Keratinocyte (primary cell): Measurements from ENCODE around the gene VIPR2. TPM values are rescaled to one million over a fixed set of nuclear protein-coding genes. Genes with fewer than 3 reads are reported as not detected.

Experiments used
- DNase-seq: peaks from one replicate; pipeline ENCODE4 v3.0.0-alpha.2; 2011; ENCODE audit warnings: low read depth, missing footprints, low spot score
- FAIRE-seq: peaks from 2 replicates; lab custom pipeline; 2011; peaks lifted over from hg19 to GRCh38; lab: Jason Lieb, UNC
- H2AFZ ChIP-seq: 2 replicates; pipeline ENCODE4 v1.6.0; 2012; ENCODE audit warnings: low read length, control low read depth, inconsistent platforms; ENCODE audit not compliant: control insufficient read depth
- H3K27ac ChIP-seq: 2 replicates; pipeline ENCODE4 v1.5.1; 2011; ENCODE audit warnings: low read length; ENCODE audit not compliant: control insufficient read depth, insufficient read depth
- H3K27me3 ChIP-seq: 3 replicates; pipeline ENCODE4 v1.6.0; 2011; ENCODE audit warnings: low read length; ENCODE audit not compliant: control insufficient read depth, insufficient read depth; ENCODE audit errors: extremely low read depth
- H3K36me3 ChIP-seq, 2 experiments: 2 replicates in 1 of 2; 3 replicates in 1 of 2; pipeline ENCODE4 v1.5.1; 2011; ENCODE audit warnings: low read length in 2 of 2, mild to moderate bottlenecking in 1 of 2; ENCODE audit not compliant: control insufficient read depth in 2 of 2, insufficient read depth in 2 of 2; ENCODE audit errors: extremely low read depth in 1 of 2
- H3K4me1 ChIP-seq: 3 replicates; pipeline ENCODE4 v1.5.1; 2011; ENCODE audit warnings: low read length; ENCODE audit not compliant: control insufficient read depth, insufficient read depth; ENCODE audit errors: extremely low read depth
- H3K4me2 ChIP-seq: 3 replicates; pipeline ENCODE4 v1.6.0; 2011; ENCODE audit warnings: low read depth, low read length; ENCODE audit not compliant: control insufficient read depth, insufficient read depth; ENCODE audit errors: extremely low read depth
- H3K4me3 ChIP-seq, 3 experiments: fragments of 200-600 bp in 1 of 3; sonication (generic) in 1 of 3; 2 replicates in 2 of 3; 3 replicates in 1 of 3; pipeline ENCODE4 v1.5.1; 2011 to 2016; ENCODE audit warnings: low read length in 3 of 3, mild to moderate bottlenecking in 3 of 3, control low read depth in 2 of 3, inconsistent platforms in 1 of 3, low read depth in 1 of 3, mixed read lengths in 1 of 3, mixed run types in 1 of 3, moderate library complexity in 1 of 3; ENCODE audit not compliant: control insufficient read depth in 2 of 3, insufficient read depth in 2 of 3; ENCODE audit errors: extremely low read depth in 1 of 3
- H3K79me2 ChIP-seq: 2 replicates; pipeline ENCODE4 v1.6.0; 2012; ENCODE audit warnings: low read length; ENCODE audit not compliant: control insufficient read depth, insufficient read depth
- H3K9ac ChIP-seq: 3 replicates; pipeline ENCODE4 v1.6.0; 2011; ENCODE audit warnings: low read length; ENCODE audit not compliant: control insufficient read depth, insufficient read depth; ENCODE audit errors: extremely low read depth
- H3K9me1 ChIP-seq: 3 replicates; pipeline ENCODE4 v1.6.0; 2011; ENCODE audit warnings: low read length; ENCODE audit not compliant: control insufficient read depth, insufficient read depth; ENCODE audit errors: extremely low read depth
- H3K9me3 ChIP-seq: 2 replicates; pipeline ENCODE4 v1.5.1; 2012; ENCODE audit warnings: low read depth, low read length; ENCODE audit not compliant: control insufficient read depth
- H4K20me1 ChIP-seq: 3 replicates; pipeline ENCODE4 v1.6.0; 2011; ENCODE audit warnings: low read length; ENCODE audit not compliant: control insufficient read depth, insufficient read depth; ENCODE audit errors: extremely low read depth
- EZH2 ChIP-seq: IDR thresholded peaks from one replicate; pipeline ENCODE4 v1.6.1; 2012; ENCODE audit warnings: inconsistent platforms, mild to moderate bottlenecking, low read length, moderate library complexity
- dilution Hi-C: fragments of 300-500 bp; cut with MboI; formaldehyde crosslinking; loops from one replicate; pipeline ENCODE4 v1.7.0; 2020; ENCODE audit warnings: low sequenced_read_pairs; ENCODE audit not compliant: extremely low pct_ligation_motif_present
- polyA plus RNA-seq, 5 experiments: library from polyadenylated mRNA; depleted of rRNA in 3 of 5; stranded (reverse) in 3 of 5; stranded (forward) in 1 of 5; unstranded in 1 of 5; fragments of >200 nt; gene quantifications; 1 replicate in 1 of 5; 2 replicates in 3 of 5; 3 replicates in 1 of 5; pipeline versions ENCODE4 v1.2.1 to v1.2.3, GENCODE V29; 2011 to 2012; ENCODE audit warnings: missing spikeins in 2 of 5, low read depth in 1 of 5, low replicate concordance in 1 of 5
- TF ChIP-seq, protein P1 (sequence below), 3 experiments: IDR thresholded peaks in 1 of 3; conservative IDR thresholded peaks in 1 of 3; optimal IDR thresholded peaks in 1 of 3; 2 replicates in 2 of 3; 3 replicates in 1 of 3; pipeline versions ENCODE3 to v1.5.1; 2011; ENCODE audit warnings: low read length in 3 of 3, mild to moderate bottlenecking in 3 of 3, moderate library complexity in 2 of 3, control low read depth in 1 of 3, inconsistent platforms in 1 of 3; ENCODE audit not compliant: insufficient read depth in 2 of 3; ENCODE audit errors: extremely low read depth in 1 of 3

The VIPR2 gene
- polyA plus RNA-seq, 1 donor (not counting 4 experiments of a cell fraction or from before 2014, with no cell fraction given): not detected

DNA sequence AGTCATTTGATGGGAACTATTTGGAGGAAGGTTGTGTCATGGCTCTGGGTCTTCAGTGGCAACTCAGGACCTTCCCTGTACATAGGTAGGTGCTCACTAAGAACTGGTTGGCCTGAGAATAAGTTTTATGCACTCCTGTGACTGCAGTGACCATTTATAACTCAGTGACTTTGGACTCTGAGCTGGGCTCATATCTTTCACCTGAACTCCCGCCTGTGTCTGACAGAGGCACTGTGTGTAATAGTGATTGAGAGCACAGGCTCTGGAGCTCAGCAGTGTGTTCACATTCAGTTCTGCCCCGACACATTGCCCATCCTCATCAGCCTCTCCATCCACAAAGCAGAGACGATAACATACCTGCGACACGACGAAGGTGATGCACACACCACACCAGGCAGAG, 34.6 kb upstream of the VIPR2 start:
- Histone ChIP-seq H3K36me3 (no peaks in the 10 kb centered on the region), H3K9me3 (peaks cover 2% of the 10 kb centered on the region), H3K9me1 (no peaks in the 10 kb centered on the region), H3K79me2 (no peaks in the 10 kb centered on the region), H3K4me2 (no peak overlapping the region), H3K4me3 (no peak overlapping the region), H3K27ac (no peak overlapping the region), H3K4me1 (no peaks in the 10 kb centered on the region), H3K9ac (no peak overlapping the region), H4K20me1 (no peaks in the 10 kb centered on the region), H2AFZ (no peak overlapping the region), H3K27me3 (no peaks in the 10 kb centered on the region)
- DNase-seq (no peak), FAIRE-seq (no peak)
- TF ChIP-seq EZH2: no peak
- TF ChIP-seq, protein P1, sequence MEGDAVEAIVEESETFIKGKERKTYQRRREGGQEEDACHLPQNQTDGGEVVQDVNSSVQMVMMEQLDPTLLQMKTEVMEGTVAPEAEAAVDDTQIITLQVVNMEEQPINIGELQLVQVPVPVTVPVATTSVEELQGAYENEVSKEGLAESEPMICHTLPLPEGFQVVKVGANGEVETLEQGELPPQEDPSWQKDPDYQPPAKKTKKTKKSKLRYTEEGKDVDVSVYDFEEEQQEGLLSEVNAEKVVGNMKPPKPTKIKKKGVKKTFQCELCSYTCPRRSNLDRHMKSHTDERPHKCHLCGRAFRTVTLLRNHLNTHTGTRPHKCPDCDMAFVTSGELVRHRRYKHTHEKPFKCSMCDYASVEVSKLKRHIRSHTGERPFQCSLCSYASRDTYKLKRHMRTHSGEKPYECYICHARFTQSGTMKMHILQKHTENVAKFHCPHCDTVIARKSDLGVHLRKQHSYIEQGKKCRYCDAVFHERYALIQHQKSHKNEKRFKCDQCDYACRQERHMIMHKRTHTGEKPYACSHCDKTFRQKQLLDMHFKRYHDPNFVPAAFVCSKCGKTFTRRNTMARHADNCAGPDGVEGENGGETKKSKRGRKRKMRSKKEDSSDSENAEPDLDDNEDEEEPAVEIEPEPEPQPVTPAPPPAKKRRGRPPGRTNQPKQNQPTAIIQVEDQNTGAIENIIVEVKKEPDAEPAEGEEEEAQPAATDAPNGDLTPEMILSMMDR (optimal IDR thresholded peaks at IDR 0.05 in 1 of 3, IDR thresholded peaks at IDR 0.05 in 1 of 3, conservative IDR thresholded peaks at IDR 0.05 in 1 of 3; ENCODE audit: extremely low read depth in 1 of 3, insufficient read depth in 2 of 3, low read length in 3 of 3): no peak
- dilution Hi-C loops: no loop called here

DNA sequence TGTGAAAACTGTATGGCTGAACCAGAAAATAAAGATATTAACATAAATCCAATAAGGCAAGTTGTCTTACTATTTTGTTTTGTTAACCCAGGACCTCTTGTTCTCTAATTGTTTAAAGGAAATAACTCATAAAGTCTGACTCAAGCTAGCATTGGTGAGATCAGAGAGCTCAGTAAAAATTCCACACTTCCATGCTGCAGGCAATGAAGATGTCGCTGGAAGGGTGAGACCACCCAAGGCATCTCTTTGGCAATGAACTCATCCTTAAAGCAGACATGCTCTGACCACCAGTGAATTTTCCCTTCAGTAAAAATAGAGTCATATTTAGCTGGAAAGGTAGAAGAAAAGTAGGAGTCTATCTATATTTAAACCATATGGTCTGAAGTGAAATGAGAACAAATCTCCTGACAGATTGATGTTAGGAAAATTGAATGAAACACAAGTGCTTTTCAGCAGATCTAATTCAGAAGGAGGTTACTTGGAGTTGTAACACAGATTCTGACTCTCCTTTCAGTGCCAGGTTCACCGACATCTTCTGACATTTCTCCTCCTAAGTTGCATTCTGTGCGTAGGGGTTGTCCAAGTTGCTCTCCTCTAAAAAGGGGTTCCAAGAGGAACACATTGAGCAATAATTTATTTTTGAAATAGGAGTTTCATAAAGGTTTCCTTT, 32.8 kb upstream of the VIPR2 start:
- H3K4me1 ChIP-seq: no peaks in the 10 kb centered on the region
- H3K27me3 ChIP-seq: no peaks in the 10 kb centered on the region
- H3K4me2 ChIP-seq: no peak overlapping the region
- H3K9me1 ChIP-seq: no peaks in the 10 kb centered on the region
- DNase-seq: no peak
- no peak for FAIRE-seq
- H3K9me3 ChIP-seq: peaks cover 2% of the 10 kb centered on the region
- H3K27ac ChIP-seq: no peak overlapping the region
- dilution Hi-C loops: no loop called here
- no peaks in the 10 kb centered on the region for H4K20me1 ChIP-seq
- no peak overlapping the region for H3K9ac ChIP-seq
- no peak overlapping the region for H2AFZ ChIP-seq
- no peaks in the 10 kb centered on the region for H3K79me2 ChIP-seq
- no peak overlapping the region for H3K4me3 ChIP-seq
- no peaks in the 10 kb centered on the region for H3K36me3 ChIP-seq
- TF ChIP-seq, protein P1 (optimal IDR thresholded peaks at IDR 0.05 in 1 of 3, IDR thresholded peaks at IDR 0.05 in 1 of 3, conservative IDR thresholded peaks at IDR 0.05 in 1 of 3; ENCODE audit: extremely low read depth in 1 of 3, insufficient read depth in 2 of 3, low read length in 3 of 3): no peak
- TF ChIP-seq EZH2: no peak
